H9 (cell line): ENCODE data around the gene NDE1. TPM values are rescaled to one million over a fixed set of nuclear protein-coding genes. Genes with fewer than 3 reads are reported as not detected.

ENCODE experiments used
- DNase-seq: peaks from one replicate; pipeline ENCODE4 v3.0.0-alpha.2; 2017
- H2AFZ ChIP-seq: one replicate; pipeline ENCODE4 v1.6.1; 2013; ENCODE audit warnings: mild to moderate bottlenecking, low read length, control low read depth, moderate library complexity
- H2AK5ac ChIP-seq: 2 replicates; pipeline ENCODE4 v1.6.1; 2013; ENCODE audit warnings: low read length, control low read depth, mixed read lengths; ENCODE audit not compliant: insufficient read length
- H2BK120ac ChIP-seq: one replicate; pipeline ENCODE4 v1.6.1; 2013; ENCODE audit warnings: low read depth, mild to moderate bottlenecking, low read length, control low read depth, inconsistent platforms; ENCODE audit not compliant: poor library complexity, severe bottlenecking
- H2BK12ac ChIP-seq: 2 replicates; pipeline ENCODE4 v1.6.1; 2013; ENCODE audit warnings: low read length, control low read depth, mixed read lengths, low read depth; ENCODE audit not compliant: insufficient read length
- H2BK15ac ChIP-seq: 2 replicates; pipeline ENCODE4 v1.6.1; 2013; ENCODE audit warnings: low read depth, low read length, control low read depth
- H2BK20ac ChIP-seq: one replicate; pipeline ENCODE4 v1.6.1; 2013; ENCODE audit warnings: low read depth, mild to moderate bottlenecking, low read length, control low read depth, inconsistent platforms; ENCODE audit not compliant: poor library complexity, severe bottlenecking
- H2BK5ac ChIP-seq: 2 replicates; pipeline ENCODE4 v1.6.1; 2013; ENCODE audit warnings: low read length, control low read depth, mixed read lengths; ENCODE audit not compliant: insufficient read length
- H3K14ac ChIP-seq: 2 replicates; pipeline ENCODE4 v1.6.1; 2013; ENCODE audit warnings: low read length, control low read depth; ENCODE audit not compliant: insufficient read depth
- H3K18ac ChIP-seq: 2 replicates; pipeline ENCODE4 v1.6.1; 2013; ENCODE audit warnings: low read depth, mild to moderate bottlenecking, mixed read lengths, low read length, control low read depth; ENCODE audit not compliant: insufficient read length
- H3K23ac ChIP-seq: 2 replicates; pipeline ENCODE4 v1.6.1; 2013; ENCODE audit warnings: low read length, control low read depth, mixed read lengths, low read depth; ENCODE audit not compliant: insufficient read length
- H3K23me2 ChIP-seq: 2 replicates; pipeline ENCODE4 v1.6.1; 2013; ENCODE audit warnings: low read depth, mild to moderate bottlenecking, mixed read lengths, low read length, control low read depth; ENCODE audit not compliant: insufficient read length, poor library complexity, severe bottlenecking
- H3K27ac ChIP-seq: 2 replicates; pipeline ENCODE4 v1.5.1; 2013; ENCODE audit warnings: low read length, control low read depth, mixed read lengths, low read depth; ENCODE audit not compliant: insufficient read length
- H3K27me3 ChIP-seq: 2 replicates; pipeline ENCODE4 v1.6.1; 2013; ENCODE audit warnings: low read length, control low read depth, inconsistent platforms; ENCODE audit not compliant: insufficient read depth
- H3K4ac ChIP-seq: 2 replicates; pipeline ENCODE4 v1.6.1; 2013; ENCODE audit warnings: low read depth, mild to moderate bottlenecking, control low read depth, inconsistent platforms, low read length, moderate library complexity
- H3K4me1 ChIP-seq: 2 replicates; pipeline ENCODE4 v1.6.1; 2013; ENCODE audit warnings: low read length, control low read depth, inconsistent platforms; ENCODE audit not compliant: insufficient read depth
- H3K4me2 ChIP-seq: 2 replicates; pipeline ENCODE4 v1.6.1; 2013; ENCODE audit warnings: low read length, control low read depth, mixed read lengths; ENCODE audit not compliant: insufficient read length, insufficient read depth
- H3K56ac ChIP-seq: 2 replicates; pipeline ENCODE4 v1.6.1; 2013; ENCODE audit warnings: low read depth, mild to moderate bottlenecking, mixed read lengths, low read length, control low read depth; ENCODE audit not compliant: insufficient read length
- H3K79me1 ChIP-seq: 2 replicates; pipeline ENCODE4 v1.6.1; 2013; ENCODE audit warnings: low read depth, mild to moderate bottlenecking, moderate library complexity, low read length, control low read depth, inconsistent platforms; ENCODE audit not compliant: insufficient read depth, poor library complexity, severe bottlenecking
- H3K79me2 ChIP-seq: 2 replicates; pipeline ENCODE4 v1.6.1; 2013; ENCODE audit warnings: low read length, control low read depth, inconsistent platforms; ENCODE audit not compliant: insufficient read depth
- H3K9ac ChIP-seq: 2 replicates; pipeline ENCODE4 v1.6.1; 2013; ENCODE audit warnings: low read length, control low read depth, mixed read lengths; ENCODE audit not compliant: insufficient read length; ENCODE audit errors: extremely low read depth
- H3K9me3 ChIP-seq: one replicate; pipeline ENCODE4 v1.6.1; 2013; ENCODE audit warnings: low read depth, low read length, inconsistent platforms; ENCODE audit not compliant: control insufficient read depth
- H3T11ph ChIP-seq: one replicate; pipeline ENCODE4 v1.6.1; 2013; ENCODE audit warnings: mild to moderate bottlenecking, low read length, control low read depth, inconsistent platforms
- H4K20me1 ChIP-seq: one replicate; pipeline ENCODE4 v1.6.1; 2013; ENCODE audit not compliant: control insufficient read depth, insufficient read length, insufficient read depth
- H4K5ac ChIP-seq: 2 replicates; pipeline ENCODE4 v1.6.1; 2013; ENCODE audit warnings: low read depth, mild to moderate bottlenecking, mixed read lengths, low read length, control low read depth; ENCODE audit not compliant: insufficient read length
- H4K8ac ChIP-seq: replicated peaks from 2 replicates; pipeline ENCODE4 v1.6.1; 2013; ENCODE audit warnings: low read length, control low read depth, mixed read lengths, low read depth; ENCODE audit not compliant: insufficient read length
- H4K91ac ChIP-seq: 2 replicates; pipeline ENCODE4 v1.6.1; 2013; ENCODE audit warnings: low read depth, mild to moderate bottlenecking, moderate library complexity, mixed read lengths, low read length, control low read depth; ENCODE audit not compliant: insufficient read length
- H3K27ac Mint-ChIP-seq, 3 experiments: 2 replicates in 2 of 3; 3 replicates in 1 of 3; pipeline ENCODE4 v1.8.0; 2020 to 2021; ENCODE audit warnings: mixed read lengths in 3 of 3, mild to moderate bottlenecking in 1 of 3, moderate library complexity in 1 of 3
- H3K27me3 Mint-ChIP-seq: 2 replicates; pipeline ENCODE4 v1.8.0; 2021; ENCODE audit warnings: low read depth, mild to moderate bottlenecking, moderate library complexity, mixed read lengths
- H3K36me3 Mint-ChIP-seq, 3 experiments: 2 replicates in 2 of 3; 3 replicates in 1 of 3; pipeline ENCODE4 v1.8.0; 2020 to 2021; ENCODE audit warnings: low read depth in 3 of 3, mixed read lengths in 3 of 3; ENCODE audit not compliant: insufficient read depth in 1 of 3
- H3K4me1 Mint-ChIP-seq, 2 experiments: 2 replicates each; pipeline ENCODE4 v1.8.0; 2020; ENCODE audit warnings: mixed read lengths in 2 of 2
- H3K4me3 Mint-ChIP-seq, 2 experiments: 2 replicates in 1 of 2; 3 replicates in 1 of 2; pipeline ENCODE4 v1.8.0; 2020 to 2021; ENCODE audit warnings: mild to moderate bottlenecking in 2 of 2, mixed read lengths in 2 of 2, moderate library complexity in 1 of 2
- H3K9me3 Mint-ChIP-seq, 2 experiments: 2 replicates in 1 of 2; 3 replicates in 1 of 2; pipeline ENCODE4 v1.8.0; 2020; ENCODE audit warnings: mild to moderate bottlenecking in 2 of 2, mixed read lengths in 2 of 2, moderate library complexity in 1 of 2
- CTCF ChIP-seq: fragments of 200-600 bp; sonication (generic); conservative IDR thresholded peaks from 3 replicates; pipeline ENCODE4 v1.8.0; 2021; ENCODE audit warnings: antibody characterized with exemption, mild to moderate bottlenecking
- WGBS: extraction: QIAGEN DNeasy Blood & Tissue Kit; methylation state at CpG from one replicate; pipeline ENCODE4 v1.1.7; 2013; ENCODE audit warnings: missing lambda C conversion rate, low lambda C conversion rate, mixed read lengths; ENCODE audit not compliant: insufficient read length; ENCODE audit errors: extremely low coverage; 5-methylcytosine and 5-hydroxymethylcytosine counted together
- total RNA-seq: library from RNA; stranded (reverse); gene quantifications from 2 replicates; pipeline ENCODE4 v1.2.1, GENCODE V29; 2021

NDE1 gene
- total RNA-seq, 1 experiment from 2014 or later, result 49.6 TPM

- H3K36me3 Mint-ChIP-seq, result peaks cover 25 to 83% (median 62%) of the 10 kb centered on the region in 3 experiments; a peak in 6 of 7 replicates
- H3K27ac Mint-ChIP-seq, result no peak overlapping the region
- H3K23ac ChIP-seq, result no peak overlapping the region
- H2BK15ac ChIP-seq, result no peak overlapping the region
- H3K9ac ChIP-seq, result no peak overlapping the region
- H3K79me2 ChIP-seq, result no peaks in the 10 kb centered on the region
- no peak overlapping the region for H3K27ac ChIP-seq
- H4K91ac ChIP-seq, result no peak overlapping the region
- H4K8ac ChIP-seq, result no peak overlapping the region
- no peaks in the 10 kb centered on the region for H3K23me2 ChIP-seq
- no peaks in the 10 kb centered on the region for H3K4me1 Mint-ChIP-seq
- no peak overlapping the region for H2BK20ac ChIP-seq
- no peaks in the 10 kb centered on the region for H3K9me3 Mint-ChIP-seq
- H3K4ac ChIP-seq, result no peak overlapping the region
- DNase-seq, result no peak
- no peak overlapping the region for H3K18ac ChIP-seq
- H3K4me1 ChIP-seq, result no peaks in the 10 kb centered on the region
- H3K27me3 ChIP-seq, result no peaks in the 10 kb centered on the region
- no peak overlapping the region for H4K5ac ChIP-seq
- H3K79me1 ChIP-seq, result no peaks in the 10 kb centered on the region
- no peaks in the 10 kb centered on the region for H3K27me3 Mint-ChIP-seq
- no peak overlapping the region for H2AFZ ChIP-seq
- H3K9me3 ChIP-seq, result no peaks in the 10 kb centered on the region
- no peak overlapping the region for H3T11ph ChIP-seq
- H3K14ac ChIP-seq, result no peak overlapping the region
- H2BK120ac ChIP-seq, result no peak overlapping the region
- no peak overlapping the region for H3K4me2 ChIP-seq
- WGBS, result no CpG with 5 or more reads among the region's 4 CpGs
- no peak overlapping the region for H2BK12ac ChIP-seq
- H3K4me3 Mint-ChIP-seq, result no peak overlapping the region
- H3K56ac ChIP-seq, result no peak overlapping the region
- H2BK5ac ChIP-seq, result no peak overlapping the region
- TF ChIP-seq CTCF, result no peak
- no peaks in the 10 kb centered on the region for H4K20me1 ChIP-seq
- H2AK5ac ChIP-seq, result no peak overlapping the region
Measured at GRCh38 chr16:15616012-15616411, 34.0 kb upstream of the NDE1 start.
